GM15510 (cell line): Measurements from ENCODE around the gene TNRC6B.

Experiments used
- POLR2A ChIP-seq: IDR thresholded peaks from 3 replicates; pipeline ENCODE4 v1.6.1; 2011; ENCODE audit warnings: borderline replicate concordance; ENCODE audit not compliant: insufficient read length; ENCODE audit errors: extremely low read depth

The TNRC6B gene

DNA sequence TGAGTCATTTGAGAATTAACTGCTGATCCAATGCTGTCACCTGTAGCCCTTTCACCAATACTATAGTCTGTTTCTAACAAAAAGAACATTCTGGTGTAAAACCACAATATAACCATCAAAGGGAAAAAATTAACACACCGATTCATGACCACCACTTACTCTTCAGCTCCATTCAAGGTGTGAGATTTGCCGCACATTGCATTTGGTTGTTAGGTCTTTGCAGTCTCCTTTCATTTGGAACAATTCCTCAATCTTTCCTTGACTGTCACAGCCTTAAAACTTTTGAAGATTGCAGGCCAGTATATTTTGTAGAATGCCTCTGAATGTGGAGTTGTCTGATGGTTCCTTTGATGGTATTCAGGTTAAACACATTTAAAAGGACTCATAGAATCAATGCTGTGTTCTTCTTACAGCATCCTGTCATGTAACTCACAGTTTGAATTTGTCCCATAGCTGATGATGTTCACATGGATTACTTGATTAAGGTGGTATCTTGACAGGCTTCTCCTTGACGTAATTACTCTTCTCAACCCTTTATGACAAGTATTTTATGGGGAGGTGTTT, 63.6 kb downstream of the TNRC6B start:
- TF ChIP-seq POLR2A: no peak

DNA sequence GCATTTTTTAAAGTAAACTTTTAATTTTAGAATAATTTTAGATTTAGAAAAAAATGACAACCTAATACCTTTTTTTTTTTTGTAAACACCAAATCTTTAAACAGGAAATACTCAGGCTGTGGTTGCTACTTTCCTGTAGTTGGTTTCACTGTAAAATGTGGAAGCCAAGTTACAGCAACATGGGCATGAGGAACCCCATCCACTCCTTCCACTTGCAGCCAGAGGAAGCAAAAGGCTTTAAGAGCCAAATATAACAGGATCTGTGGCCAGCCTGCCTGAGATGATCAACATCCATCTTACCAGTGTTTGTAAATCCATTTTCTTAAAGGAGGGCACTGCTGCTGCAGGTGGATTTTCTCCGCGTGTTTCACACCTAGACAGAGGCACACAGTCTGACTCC, 66.2 kb downstream of the TNRC6B start:
- no peak for TF ChIP-seq POLR2A

DNA sequence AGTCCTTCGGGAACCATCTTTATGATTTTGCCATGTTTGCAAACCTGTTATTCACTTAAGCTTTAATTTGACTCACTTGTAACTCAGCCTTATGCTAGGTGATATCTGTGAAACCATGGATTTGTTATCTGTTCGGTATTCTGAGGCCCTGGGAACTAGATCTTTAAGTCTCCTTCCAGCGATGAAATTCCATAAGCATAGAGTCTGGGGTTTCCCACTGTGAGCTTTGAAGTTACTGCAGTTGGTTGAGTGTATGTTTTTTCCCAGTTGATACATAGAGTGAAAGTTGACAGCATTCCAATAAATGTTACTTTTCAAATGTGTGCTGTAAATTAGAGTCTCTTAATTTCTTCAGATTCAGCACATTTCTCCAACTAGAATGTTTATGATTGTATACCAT, 66.9 kb downstream of the TNRC6B start:
- no peak for TF ChIP-seq POLR2A

DNA sequence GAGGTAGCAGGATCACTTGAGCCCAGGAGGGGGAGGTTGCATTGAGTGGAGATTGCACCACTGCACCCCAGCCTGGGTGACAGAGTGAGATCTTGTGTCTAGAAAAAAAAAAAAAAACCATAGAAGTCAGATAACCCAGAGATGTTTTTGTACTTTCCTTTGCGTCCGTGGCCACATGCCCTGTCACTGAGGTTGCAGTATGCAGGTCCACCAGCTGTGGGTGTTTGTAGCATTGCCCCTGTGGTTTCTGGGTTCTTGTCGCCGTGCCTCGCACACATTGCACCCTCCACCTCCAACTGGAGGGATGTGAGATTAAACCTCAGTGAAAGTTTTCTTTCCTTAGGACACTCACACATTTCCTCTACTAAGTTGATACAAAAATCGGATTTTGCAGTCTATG, 70.3 kb downstream of the TNRC6B start:
- TF ChIP-seq POLR2A: no peak

DNA sequence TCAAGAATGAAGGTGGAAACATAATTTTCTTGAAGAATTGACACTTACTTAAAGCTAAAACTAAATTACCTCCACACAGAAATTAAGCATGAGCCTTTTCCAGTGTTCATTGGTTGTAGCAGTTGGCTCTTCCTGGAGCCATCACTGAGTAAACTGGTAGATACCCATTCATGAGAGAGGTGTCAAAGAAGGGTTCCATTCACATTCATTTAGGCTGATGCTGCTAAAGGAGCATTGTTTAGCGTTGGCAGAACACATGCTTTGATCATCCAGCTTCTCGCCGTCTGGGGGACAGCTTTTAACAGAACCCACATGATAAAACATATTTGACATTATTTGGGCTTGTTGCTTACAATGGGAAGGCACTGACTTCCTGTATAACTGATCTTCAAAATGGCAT, 71.6 kb downstream of the TNRC6B start:
- TF ChIP-seq POLR2A: no peak

DNA sequence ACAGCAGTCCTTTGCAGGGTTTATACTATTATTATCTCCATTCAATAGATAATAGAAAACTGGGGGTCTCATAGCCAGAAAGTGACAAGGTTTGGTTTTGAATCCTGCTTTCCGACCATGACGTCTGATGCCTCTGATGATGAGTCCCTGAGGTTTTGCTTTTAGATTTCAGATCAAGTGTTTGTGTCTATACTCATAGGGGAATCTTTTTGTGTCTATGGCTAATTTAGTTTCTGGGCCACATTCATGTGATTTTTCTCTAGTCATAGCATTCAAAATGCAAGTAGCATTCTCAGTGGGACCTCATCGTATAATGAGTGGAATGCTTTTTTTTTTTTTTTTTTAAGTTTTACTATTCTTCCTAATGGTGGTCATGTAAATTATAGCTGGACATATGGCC, 72.9 kb downstream of the TNRC6B start:
- no peak for TF ChIP-seq POLR2A

DNA sequence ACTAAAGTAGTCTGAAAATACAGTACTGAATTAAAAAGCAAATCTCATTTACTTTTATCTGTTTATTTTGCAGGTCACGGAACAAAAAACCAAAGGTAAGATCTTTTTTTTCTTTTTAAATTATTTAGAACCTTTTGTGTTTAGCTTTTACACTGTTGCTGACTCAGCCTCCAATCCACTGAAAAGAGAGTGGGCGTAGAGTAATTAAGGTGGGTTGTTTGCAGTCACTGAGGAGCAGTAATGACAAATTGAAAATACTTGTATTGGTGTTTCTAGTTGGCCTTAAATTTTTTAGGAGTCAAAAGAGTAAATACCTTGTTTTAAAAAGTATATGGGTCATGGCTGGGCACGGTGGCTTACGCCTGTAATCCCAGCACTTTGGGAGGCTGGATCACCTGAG, 73.4 kb downstream of the TNRC6B start:
- TF ChIP-seq POLR2A: no peak

DNA sequence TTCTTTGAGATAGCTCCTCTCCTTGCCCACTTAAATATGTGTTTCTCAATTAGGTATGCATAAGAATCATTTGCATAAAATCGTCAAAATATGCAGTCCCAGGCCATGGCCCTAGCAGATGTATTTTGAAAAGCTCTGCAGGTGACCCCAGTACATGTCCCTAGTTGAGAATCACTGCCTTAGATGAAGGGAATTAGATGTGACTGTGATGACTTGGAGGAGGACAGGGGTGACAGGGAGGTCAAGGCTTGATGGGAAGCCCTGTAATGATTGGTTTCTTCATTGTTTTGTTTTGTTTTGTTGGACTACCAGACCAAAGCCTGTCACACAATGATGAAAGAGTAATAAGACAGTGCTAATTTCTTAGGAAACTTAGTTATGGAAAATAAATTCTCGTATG, 74.4 kb downstream of the TNRC6B start:
- no peak for TF ChIP-seq POLR2A

DNA sequence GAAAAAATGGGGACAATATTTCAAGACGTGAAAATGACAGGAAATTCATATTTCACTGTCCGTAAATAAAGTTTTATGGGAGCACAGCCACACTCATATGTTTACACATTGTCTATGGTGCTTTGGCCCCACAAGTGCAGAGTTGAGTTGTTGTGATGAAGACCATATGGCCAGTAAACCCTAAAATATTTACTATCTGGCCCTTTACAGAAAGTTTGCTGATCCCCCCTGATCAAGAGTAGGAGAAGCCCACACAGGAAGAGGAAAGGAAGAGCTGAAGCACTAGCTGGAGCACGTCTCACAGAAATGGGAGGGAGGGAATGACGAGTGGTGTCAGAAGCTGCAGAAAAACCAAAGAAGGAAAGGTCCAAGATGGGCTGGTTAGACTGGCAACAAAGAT, 78.8 kb downstream of the TNRC6B start:
- no peak for TF ChIP-seq POLR2A

DNA sequence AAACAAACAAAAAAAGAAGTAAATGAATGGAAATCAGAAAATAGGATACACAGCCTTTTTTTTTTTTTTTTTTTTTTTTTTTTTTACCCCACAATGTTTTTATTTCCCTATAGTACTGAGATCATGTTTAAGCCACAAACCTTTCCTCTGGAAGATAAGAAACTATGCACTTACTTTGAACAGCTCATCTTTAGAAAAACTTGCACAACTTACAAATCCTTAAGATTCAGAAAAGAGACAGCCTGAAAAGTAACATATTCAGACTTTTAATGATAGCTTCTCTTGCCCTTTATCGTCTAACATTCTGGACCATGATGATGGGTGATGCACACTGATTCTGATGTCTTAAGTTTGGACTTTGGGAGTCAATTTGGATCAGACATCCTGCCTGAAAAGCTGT, 80.3 kb downstream of the TNRC6B start:
- no peak for TF ChIP-seq POLR2A

DNA sequence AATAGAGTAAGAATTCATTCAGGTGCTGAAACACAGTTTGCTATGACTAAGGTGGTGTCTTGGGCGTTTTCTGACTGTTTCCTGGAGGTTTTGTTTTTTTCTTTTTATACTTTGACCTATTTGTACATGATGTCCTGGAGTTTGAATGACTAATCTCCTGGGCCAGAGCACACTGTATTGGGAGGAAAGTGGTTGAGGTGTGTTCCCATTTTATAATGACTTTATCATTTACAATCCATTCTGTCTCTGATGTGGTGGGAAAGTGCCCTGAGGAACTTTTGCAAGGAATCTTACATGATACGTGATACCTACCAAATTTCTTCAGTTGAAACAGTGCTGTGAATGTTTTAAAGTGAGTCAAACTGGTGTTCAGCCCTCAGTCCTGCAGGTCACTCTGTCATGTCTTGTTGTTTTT, 80.8 kb downstream of the TNRC6B start:
- TF ChIP-seq POLR2A: no peak

DNA sequence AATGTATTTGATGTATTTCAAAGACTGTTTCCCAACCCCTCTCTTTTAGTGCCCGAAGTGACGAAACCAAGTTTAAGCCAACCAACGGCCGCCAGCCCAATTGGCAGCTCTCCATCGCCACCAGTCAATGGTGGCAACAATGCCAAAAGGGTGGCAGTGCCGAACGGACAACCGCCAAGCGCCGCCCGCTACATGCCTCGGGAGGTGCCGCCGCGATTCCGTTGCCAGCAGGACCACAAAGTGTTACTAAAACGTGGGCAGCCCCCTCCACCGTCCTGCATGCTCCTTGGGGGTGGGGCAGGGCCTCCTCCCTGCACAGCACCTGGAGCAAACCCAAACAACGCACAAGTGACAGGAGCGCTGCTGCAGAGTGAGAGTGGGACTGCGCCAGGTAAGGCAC, 84.1 kb downstream of the TNRC6B start:
- no peak for TF ChIP-seq POLR2A

DNA sequence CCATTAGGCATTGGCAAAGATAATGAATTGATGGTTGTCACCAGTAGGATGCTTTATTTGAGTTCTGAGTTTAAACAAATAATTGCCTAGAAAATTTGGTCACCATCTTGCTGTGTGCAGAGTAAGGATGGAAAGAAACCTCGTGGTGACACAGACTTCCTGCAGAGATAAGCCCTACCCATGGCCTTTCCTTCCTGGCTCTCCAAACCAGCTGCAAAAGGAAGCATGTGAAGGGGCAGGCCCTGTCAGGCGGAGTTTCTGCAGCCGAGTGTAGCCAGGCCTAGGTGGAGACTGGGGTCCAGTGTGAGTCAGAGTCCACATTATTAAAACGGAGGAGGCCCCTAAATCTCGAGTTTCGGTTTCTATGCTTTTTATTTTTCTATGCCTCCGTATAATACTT, 85.5 kb downstream of the TNRC6B start:
- no peak for TF ChIP-seq POLR2A

DNA sequence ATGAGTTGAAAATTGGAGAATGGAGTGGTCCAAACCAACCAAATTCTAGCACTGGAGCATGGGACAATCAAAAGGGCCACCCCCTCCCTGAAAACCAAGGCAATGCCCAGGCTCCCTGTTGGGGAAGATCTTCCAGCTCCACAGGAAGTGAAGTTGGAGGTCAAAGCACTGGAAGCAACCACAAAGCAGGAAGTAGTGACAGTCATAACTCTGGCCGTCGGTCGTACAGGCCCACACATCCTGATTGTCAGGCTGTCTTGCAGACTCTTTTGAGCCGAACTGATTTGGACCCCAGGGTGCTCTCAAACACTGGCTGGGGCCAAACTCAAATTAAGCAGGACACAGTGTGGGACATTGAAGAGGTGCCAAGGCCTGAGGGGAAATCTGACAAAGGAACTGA, 88.1 kb downstream of the TNRC6B start:
- TF ChIP-seq POLR2A: no peak

DNA sequence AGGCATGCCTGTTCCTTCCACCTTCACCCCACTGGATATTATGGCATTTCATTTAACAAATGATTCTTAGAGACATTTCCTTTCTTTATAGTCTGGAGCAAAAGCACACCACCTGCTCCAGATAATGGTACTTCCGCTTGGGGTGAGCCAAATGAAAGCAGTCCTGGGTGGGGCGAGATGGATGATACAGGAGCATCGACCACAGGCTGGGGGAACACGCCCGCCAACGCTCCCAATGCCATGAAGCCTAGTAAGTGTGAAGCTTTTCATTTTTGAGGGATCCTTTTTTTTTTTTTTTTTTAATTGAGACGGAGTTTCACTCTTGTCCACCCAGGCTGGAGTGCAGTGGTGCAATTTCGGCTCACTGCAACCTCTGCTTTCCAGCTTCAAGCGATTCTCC, 92.3 kb downstream of the TNRC6B start:
- TF ChIP-seq POLR2A: no peak

DNA sequence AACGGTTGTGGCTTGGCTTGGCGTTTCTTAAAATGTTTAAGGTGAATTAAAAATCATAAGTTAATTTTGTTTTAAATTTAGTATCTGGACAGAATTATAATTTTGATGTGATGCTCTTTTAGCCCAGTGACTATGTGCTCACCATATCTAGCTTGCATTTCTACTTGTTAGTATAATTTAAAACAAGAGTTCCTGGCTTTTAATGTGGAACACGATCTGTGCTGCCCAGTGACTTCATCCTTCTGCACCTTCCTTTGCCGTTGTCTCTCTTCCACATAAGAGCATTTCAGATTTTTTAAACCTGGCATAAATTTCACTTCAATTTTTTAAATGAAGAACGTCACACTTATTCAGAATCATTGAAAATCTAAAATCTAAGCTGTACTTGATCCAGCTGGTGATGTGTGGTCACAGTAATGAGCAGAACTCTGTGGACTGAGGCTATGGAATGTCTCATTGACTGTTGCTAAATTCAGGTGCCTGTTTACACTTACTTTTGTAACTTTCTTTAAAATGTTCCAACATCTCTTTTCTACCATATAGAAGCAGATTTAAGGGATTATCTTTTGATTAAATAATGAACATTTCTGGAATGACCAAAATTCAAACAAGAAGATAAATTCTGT, 93.1 kb downstream of the TNRC6B start:
- TF ChIP-seq POLR2A: no peak

DNA sequence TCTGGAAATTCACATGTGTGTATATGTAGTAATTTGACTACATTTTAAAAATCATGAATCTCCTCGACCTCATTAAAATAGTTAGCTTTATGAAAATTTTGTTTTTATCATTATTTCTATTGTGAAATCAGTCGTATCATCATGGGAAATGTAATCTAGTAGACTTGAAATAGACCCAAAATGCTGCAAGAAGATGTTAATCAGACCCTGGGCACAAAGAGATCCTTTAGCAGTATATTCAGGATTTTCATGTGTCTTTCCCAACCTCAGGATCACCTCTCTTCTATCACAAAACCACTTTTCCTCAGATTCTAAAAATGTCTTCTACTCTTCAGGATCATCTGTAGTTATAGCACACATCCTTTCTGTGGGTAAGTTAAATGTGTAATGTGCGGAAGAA, 93.7 kb downstream of the TNRC6B start:
- no peak for TF ChIP-seq POLR2A
